WTC11 (cell line): Measurements from ENCODE around the gene PTPN4. TPM values are rescaled to one million over a fixed set of nuclear protein-coding genes. Genes with fewer than 3 reads are reported as not detected.
A peak's percentile ranks its signal among the peaks of the same experiment; 100 is the strongest.

ENCODE experiments used
- ATAC-seq: fragments of 200-7000 bp; cut with Tn5 transposase; 2 replicates; pipeline ENCODE4 v1.10.0; 2021; ENCODE audit warnings: mild to moderate bottlenecking, moderate library complexity
- CTCF ChIA-PET: fragments of 300-600 bp; sonication (Branson Sonifier 250); formaldehyde crosslinking; loops from one replicate; lab custom pipeline; 2021; ENCODE audit warnings: antibody characterized with exemption; lab: Charles Lee
- POLR2A ChIA-PET: fragments of 350-600 bp; sonication (Branson Sonifier 250); formaldehyde crosslinking; loops from one replicate; lab custom pipeline; 2021; ENCODE audit warnings: antibody characterized with exemption; lab: Charles Lee
- DNase-seq: peaks from one replicate; pipeline ENCODE4 v3.0.0; 2021; ENCODE audit warnings: low spot score
- H3K27ac Mint-ChIP-seq: 2 replicates; pipeline ENCODE4 v1.8.0; 2021; ENCODE audit warnings: mixed read lengths
- H3K27me3 Mint-ChIP-seq: 2 replicates; pipeline ENCODE4 v1.8.0; 2021; ENCODE audit warnings: low read depth, mild to moderate bottlenecking, moderate library complexity, mixed read lengths
- H3K36me3 Mint-ChIP-seq: 2 replicates; pipeline ENCODE4 v1.8.0; 2021; ENCODE audit warnings: mixed read lengths
- H3K4me1 Mint-ChIP-seq: 2 replicates; pipeline ENCODE4 v1.8.0; 2022; ENCODE audit warnings: mixed read lengths
- H3K4me3 Mint-ChIP-seq: 2 replicates; pipeline ENCODE4 v1.8.0; 2021; ENCODE audit warnings: mild to moderate bottlenecking, moderate library complexity, mixed read lengths
- H3K9me3 Mint-ChIP-seq: 2 replicates; pipeline ENCODE4 v1.8.0; 2021; ENCODE audit warnings: mixed read lengths
- EMX1 ChIP-seq: fragments of 250-450 bp; sonication (Bioruptor Pico); IDR thresholded peaks from 2 replicates; pipeline ENCODE4 v1.8.0; 2021; ENCODE audit warnings: mild to moderate bottlenecking
- FOXJ3 ChIP-seq: sonication (generic); formaldehyde crosslinking; IDR thresholded peaks from 2 replicates; pipeline ENCODE4 v1.9.0; 2021; ENCODE audit warnings: missing genetic modification reagents, mild to moderate bottlenecking, borderline replicate concordance
- FOXP1 ChIP-seq: sonication (generic); formaldehyde crosslinking; IDR thresholded peaks from 2 replicates; pipeline ENCODE4 v1.8.0; 2022; ENCODE audit warnings: missing genetic modification reagents, mild to moderate bottlenecking, moderate library complexity, borderline replicate concordance
- GABPB1 ChIP-seq: sonication (generic); formaldehyde crosslinking; IDR thresholded peaks from 2 replicates; pipeline ENCODE4 v1.8.1; 2023; ENCODE audit warnings: mild to moderate bottlenecking, missing genetic modification reagents
- IRF2 ChIP-seq: sonication (generic); formaldehyde crosslinking; IDR thresholded peaks from 2 replicates; pipeline ENCODE4 v1.8.0; 2022; ENCODE audit warnings: low read depth, missing genetic modification reagents, borderline replicate concordance
- KAT7 ChIP-seq: sonication (generic); formaldehyde crosslinking; IDR thresholded peaks from 2 replicates; pipeline ENCODE4 v1.8.1; 2023; ENCODE audit warnings: missing genetic modification reagents, mild to moderate bottlenecking, borderline replicate concordance
- PRRX2 ChIP-seq: fragments of 250-450 bp; sonication (Bioruptor Pico); IDR thresholded peaks from 2 replicates; pipeline ENCODE4 v1.8.0; 2021; ENCODE audit warnings: mild to moderate bottlenecking
- ZBTB21 ChIP-seq: sonication (generic); formaldehyde crosslinking; IDR thresholded peaks from 2 replicates; pipeline ENCODE4 v1.8.1; 2023; ENCODE audit warnings: mild to moderate bottlenecking, missing genetic modification reagents, borderline replicate concordance
- ZNF317 ChIP-seq: sonication (generic); formaldehyde crosslinking; IDR thresholded peaks from 2 replicates; pipeline ENCODE4 v1.8.1; 2023; ENCODE audit warnings: low read depth, mild to moderate bottlenecking, moderate library complexity, missing genetic modification reagents, borderline replicate concordance
- total RNA-seq: library from RNA; stranded (reverse); gene quantifications from 3 replicates; pipeline ENCODE4 v1.2.3, GENCODE V29; 2021
- TF ChIP-seq, protein P1 (sequence below): sonication (generic); formaldehyde crosslinking; IDR thresholded peaks from 2 replicates; pipeline ENCODE4 v1.8.0; 2022; ENCODE audit warnings: mild to moderate bottlenecking, missing genetic modification reagents
- TF ChIP-seq, protein P2 (sequence below): fragments of 200-600 bp; IDR thresholded peaks from 2 replicates; pipeline ENCODE4 v1.8.0; 2022; ENCODE audit warnings: antibody characterized with exemption
- TF ChIP-seq, protein P3 (sequence below): sonication (generic); formaldehyde crosslinking; IDR thresholded peaks from 2 replicates; pipeline ENCODE4 v1.8.0; 2023; ENCODE audit warnings: missing genetic modification reagents, mild to moderate bottlenecking, borderline replicate concordance
- TF ChIP-seq, protein P4 (sequence below): sonication (generic); formaldehyde crosslinking; IDR thresholded peaks from 2 replicates; pipeline ENCODE4 v1.8.1; 2023; ENCODE audit warnings: mild to moderate bottlenecking, missing genetic modification reagents
- TF ChIP-seq, protein P5 (sequence below): sonication (generic); formaldehyde crosslinking; conservative IDR thresholded peaks from 2 replicates; pipeline ENCODE4 v1.8.1; 2023; ENCODE audit warnings: mild to moderate bottlenecking, low read depth, missing genetic modification reagents, moderate library complexity
- TF ChIP-seq, protein P6 (sequence below): fragments of 250-450 bp; sonication (Bioruptor Pico); IDR thresholded peaks from 2 replicates; pipeline ENCODE4 v1.9.0; 2021; ENCODE audit warnings: mild to moderate bottlenecking, borderline replicate concordance

PTPN4 gene
- total RNA-seq, 1 experiment from 2014 or later: 85.8 TPM

DNA sequence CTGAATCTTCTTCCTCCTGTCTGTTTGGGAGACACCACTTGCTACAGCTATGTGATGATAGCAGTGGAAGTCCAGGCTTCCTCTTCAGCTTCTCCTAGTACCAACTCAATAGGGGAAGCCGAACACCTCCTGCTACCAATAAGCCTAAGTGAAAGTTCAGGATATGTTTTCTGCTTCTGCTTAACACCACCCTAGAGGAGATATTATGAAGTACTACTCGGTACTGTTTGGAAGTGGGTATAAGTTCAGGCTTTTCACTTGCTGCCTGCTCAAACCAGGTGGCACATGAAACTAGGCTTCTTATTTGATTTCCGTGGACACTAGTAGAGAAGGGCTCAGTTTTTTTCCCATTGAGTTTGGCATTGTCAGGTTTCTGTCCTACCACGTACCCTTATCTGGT lies 99.8 kb downstream of the PTPN4 start:
- H3K27ac Mint-ChIP-seq: peak overlapping the region; percentile 41; the same call in 1 of the 2 replicates
- CTCF ChIA-PET: interaction anchor here (1.4 kb wide), 1 partner anchor 22 kb away, joined by 3 read pairs; no protein-coding TSS in a partner anchor
- DNase-seq (no peak), ATAC-seq (peak; percentile 41; the same call in 1 of the 2 replicates)
- POLR2A ChIA-PET: no interaction called here
- TF ChIP-seq, protein P1, sequence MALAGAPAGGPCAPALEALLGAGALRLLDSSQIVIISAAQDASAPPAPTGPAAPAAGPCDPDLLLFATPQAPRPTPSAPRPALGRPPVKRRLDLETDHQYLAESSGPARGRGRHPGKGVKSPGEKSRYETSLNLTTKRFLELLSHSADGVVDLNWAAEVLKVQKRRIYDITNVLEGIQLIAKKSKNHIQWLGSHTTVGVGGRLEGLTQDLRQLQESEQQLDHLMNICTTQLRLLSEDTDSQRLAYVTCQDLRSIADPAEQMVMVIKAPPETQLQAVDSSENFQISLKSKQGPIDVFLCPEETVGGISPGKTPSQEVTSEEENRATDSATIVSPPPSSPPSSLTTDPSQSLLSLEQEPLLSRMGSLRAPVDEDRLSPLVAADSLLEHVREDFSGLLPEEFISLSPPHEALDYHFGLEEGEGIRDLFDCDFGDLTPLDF: no peak
- TF ChIP-seq IRF2 (CRISPR knock-in tag): no peak
- TF ChIP-seq, protein P2, sequence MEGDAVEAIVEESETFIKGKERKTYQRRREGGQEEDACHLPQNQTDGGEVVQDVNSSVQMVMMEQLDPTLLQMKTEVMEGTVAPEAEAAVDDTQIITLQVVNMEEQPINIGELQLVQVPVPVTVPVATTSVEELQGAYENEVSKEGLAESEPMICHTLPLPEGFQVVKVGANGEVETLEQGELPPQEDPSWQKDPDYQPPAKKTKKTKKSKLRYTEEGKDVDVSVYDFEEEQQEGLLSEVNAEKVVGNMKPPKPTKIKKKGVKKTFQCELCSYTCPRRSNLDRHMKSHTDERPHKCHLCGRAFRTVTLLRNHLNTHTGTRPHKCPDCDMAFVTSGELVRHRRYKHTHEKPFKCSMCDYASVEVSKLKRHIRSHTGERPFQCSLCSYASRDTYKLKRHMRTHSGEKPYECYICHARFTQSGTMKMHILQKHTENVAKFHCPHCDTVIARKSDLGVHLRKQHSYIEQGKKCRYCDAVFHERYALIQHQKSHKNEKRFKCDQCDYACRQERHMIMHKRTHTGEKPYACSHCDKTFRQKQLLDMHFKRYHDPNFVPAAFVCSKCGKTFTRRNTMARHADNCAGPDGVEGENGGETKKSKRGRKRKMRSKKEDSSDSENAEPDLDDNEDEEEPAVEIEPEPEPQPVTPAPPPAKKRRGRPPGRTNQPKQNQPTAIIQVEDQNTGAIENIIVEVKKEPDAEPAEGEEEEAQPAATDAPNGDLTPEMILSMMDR: no peak
- no peak for TF ChIP-seq ZNF317 (CRISPR knock-in tag)
- TF ChIP-seq, protein P3, sequence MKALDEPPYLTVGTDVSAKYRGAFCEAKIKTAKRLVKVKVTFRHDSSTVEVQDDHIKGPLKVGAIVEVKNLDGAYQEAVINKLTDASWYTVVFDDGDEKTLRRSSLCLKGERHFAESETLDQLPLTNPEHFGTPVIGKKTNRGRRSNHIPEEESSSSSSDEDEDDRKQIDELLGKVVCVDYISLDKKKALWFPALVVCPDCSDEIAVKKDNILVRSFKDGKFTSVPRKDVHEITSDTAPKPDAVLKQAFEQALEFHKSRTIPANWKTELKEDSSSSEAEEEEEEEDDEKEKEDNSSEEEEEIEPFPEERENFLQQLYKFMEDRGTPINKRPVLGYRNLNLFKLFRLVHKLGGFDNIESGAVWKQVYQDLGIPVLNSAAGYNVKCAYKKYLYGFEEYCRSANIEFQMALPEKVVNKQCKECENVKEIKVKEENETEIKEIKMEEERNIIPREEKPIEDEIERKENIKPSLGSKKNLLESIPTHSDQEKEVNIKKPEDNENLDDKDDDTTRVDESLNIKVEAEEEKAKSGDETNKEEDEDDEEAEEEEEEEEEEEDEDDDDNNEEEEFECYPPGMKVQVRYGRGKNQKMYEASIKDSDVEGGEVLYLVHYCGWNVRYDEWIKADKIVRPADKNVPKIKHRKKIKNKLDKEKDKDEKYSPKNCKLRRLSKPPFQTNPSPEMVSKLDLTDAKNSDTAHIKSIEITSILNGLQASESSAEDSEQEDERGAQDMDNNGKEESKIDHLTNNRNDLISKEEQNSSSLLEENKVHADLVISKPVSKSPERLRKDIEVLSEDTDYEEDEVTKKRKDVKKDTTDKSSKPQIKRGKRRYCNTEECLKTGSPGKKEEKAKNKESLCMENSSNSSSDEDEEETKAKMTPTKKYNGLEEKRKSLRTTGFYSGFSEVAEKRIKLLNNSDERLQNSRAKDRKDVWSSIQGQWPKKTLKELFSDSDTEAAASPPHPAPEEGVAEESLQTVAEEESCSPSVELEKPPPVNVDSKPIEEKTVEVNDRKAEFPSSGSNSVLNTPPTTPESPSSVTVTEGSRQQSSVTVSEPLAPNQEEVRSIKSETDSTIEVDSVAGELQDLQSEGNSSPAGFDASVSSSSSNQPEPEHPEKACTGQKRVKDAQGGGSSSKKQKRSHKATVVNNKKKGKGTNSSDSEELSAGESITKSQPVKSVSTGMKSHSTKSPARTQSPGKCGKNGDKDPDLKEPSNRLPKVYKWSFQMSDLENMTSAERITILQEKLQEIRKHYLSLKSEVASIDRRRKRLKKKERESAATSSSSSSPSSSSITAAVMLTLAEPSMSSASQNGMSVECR: no peak
- TF ChIP-seq, protein P4, sequence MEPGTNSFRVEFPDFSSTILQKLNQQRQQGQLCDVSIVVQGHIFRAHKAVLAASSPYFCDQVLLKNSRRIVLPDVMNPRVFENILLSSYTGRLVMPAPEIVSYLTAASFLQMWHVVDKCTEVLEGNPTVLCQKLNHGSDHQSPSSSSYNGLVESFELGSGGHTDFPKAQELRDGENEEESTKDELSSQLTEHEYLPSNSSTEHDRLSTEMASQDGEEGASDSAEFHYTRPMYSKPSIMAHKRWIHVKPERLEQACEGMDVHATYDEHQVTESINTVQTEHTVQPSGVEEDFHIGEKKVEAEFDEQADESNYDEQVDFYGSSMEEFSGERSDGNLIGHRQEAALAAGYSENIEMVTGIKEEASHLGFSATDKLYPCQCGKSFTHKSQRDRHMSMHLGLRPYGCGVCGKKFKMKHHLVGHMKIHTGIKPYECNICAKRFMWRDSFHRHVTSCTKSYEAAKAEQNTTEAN (CRISPR knock-in tag): no peak
- no peak for TF ChIP-seq FOXJ3 (CRISPR knock-in tag)
- no peak for TF ChIP-seq KAT7 (CRISPR knock-in tag)
- TF ChIP-seq FOXP1 (CRISPR knock-in tag): no peak
- TF ChIP-seq GABPB1: no peak
- TF ChIP-seq PRRX2 (CRISPR knock-in tag): no peak
- TF ChIP-seq, protein P5, sequence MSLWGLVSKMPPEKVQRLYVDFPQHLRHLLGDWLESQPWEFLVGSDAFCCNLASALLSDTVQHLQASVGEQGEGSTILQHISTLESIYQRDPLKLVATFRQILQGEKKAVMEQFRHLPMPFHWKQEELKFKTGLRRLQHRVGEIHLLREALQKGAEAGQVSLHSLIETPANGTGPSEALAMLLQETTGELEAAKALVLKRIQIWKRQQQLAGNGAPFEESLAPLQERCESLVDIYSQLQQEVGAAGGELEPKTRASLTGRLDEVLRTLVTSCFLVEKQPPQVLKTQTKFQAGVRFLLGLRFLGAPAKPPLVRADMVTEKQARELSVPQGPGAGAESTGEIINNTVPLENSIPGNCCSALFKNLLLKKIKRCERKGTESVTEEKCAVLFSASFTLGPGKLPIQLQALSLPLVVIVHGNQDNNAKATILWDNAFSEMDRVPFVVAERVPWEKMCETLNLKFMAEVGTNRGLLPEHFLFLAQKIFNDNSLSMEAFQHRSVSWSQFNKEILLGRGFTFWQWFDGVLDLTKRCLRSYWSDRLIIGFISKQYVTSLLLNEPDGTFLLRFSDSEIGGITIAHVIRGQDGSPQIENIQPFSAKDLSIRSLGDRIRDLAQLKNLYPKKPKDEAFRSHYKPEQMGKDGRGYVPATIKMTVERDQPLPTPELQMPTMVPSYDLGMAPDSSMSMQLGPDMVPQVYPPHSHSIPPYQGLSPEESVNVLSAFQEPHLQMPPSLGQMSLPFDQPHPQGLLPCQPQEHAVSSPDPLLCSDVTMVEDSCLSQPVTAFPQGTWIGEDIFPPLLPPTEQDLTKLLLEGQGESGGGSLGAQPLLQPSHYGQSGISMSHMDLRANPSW (CRISPR knock-in tag): no peak
- no peak for TF ChIP-seq ZBTB21 (CRISPR knock-in tag)
- TF ChIP-seq, protein P6, sequence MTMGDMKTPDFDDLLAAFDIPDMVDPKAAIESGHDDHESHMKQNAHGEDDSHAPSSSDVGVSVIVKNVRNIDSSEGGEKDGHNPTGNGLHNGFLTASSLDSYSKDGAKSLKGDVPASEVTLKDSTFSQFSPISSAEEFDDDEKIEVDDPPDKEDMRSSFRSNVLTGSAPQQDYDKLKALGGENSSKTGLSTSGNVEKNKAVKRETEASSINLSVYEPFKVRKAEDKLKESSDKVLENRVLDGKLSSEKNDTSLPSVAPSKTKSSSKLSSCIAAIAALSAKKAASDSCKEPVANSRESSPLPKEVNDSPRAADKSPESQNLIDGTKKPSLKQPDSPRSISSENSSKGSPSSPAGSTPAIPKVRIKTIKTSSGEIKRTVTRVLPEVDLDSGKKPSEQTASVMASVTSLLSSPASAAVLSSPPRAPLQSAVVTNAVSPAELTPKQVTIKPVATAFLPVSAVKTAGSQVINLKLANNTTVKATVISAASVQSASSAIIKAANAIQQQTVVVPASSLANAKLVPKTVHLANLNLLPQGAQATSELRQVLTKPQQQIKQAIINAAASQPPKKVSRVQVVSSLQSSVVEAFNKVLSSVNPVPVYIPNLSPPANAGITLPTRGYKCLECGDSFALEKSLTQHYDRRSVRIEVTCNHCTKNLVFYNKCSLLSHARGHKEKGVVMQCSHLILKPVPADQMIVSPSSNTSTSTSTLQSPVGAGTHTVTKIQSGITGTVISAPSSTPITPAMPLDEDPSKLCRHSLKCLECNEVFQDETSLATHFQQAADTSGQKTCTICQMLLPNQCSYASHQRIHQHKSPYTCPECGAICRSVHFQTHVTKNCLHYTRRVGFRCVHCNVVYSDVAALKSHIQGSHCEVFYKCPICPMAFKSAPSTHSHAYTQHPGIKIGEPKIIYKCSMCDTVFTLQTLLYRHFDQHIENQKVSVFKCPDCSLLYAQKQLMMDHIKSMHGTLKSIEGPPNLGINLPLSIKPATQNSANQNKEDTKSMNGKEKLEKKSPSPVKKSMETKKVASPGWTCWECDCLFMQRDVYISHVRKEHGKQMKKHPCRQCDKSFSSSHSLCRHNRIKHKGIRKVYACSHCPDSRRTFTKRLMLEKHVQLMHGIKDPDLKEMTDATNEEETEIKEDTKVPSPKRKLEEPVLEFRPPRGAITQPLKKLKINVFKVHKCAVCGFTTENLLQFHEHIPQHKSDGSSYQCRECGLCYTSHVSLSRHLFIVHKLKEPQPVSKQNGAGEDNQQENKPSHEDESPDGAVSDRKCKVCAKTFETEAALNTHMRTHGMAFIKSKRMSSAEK (CRISPR knock-in tag): no peak
- no peak for TF ChIP-seq EMX1 (CRISPR knock-in tag)
- no peaks in the 10 kb centered on the region for H3K27me3 Mint-ChIP-seq
- H3K9me3 Mint-ChIP-seq: peaks cover 2% of the 10 kb centered on the region; the same call in 1 of the 2 replicates
- H3K36me3 Mint-ChIP-seq: no peaks in the 10 kb centered on the region
- peaks cover 68% of the 10 kb centered on the region for H3K4me1 Mint-ChIP-seq
- H3K4me3 Mint-ChIP-seq: no peak overlapping the region
